Suppressor macrophage treated with lipopolysaccharide for 4 hours (primary cell): Measurements from ENCODE around the gene RAB20.

Source experiments
- DNase-seq: peaks from one replicate; pipeline ENCODE4 v3.0.0-alpha.2; 2020

RAB20 gene

GRCh38 chr13:110528371-110528770, 33.2 kb downstream of the RAB20 start:
- DNase-seq: peak; percentile 96

GRCh38 chr13:110525328-110526319, 35.9 kb downstream of the RAB20 start:
- DNase-seq: no peak

- DNase-seq: no peak
These were observed 36.8 kb downstream of the RAB20 start for GRCh38 chr13:110524541-110525257.

GRCh38 chr13:110523838-110524540, 37.5 kb downstream of the RAB20 start:
- DNase-seq: no peak

GRCh38 chr13:110523180-110523579, 38.3 kb downstream of the RAB20 start:
- DNase-seq: no peak

GRCh38 chr13:110522721-110523120, 38.8 kb downstream of the RAB20 start:
- no peak for DNase-seq

- DNase-seq: peak; percentile 83
These were observed 39.6 kb downstream of the RAB20 start for GRCh38 chr13:110521946-110522345.

- no peak for DNase-seq
These were observed 40.2 kb downstream of the RAB20 start for GRCh38 chr13:110521296-110521680.

GRCh38 chr13:110520431-110521295, 40.9 kb downstream of the RAB20 start:
- peak; percentile 98 for DNase-seq

GRCh38 chr13:110519506-110519905, 42.0 kb downstream of the RAB20 start:
- DNase-seq: no peak

GRCh38 chr13:110519046-110519445, 42.5 kb downstream of the RAB20 start:
- no peak for DNase-seq

- no peak for DNase-seq
These were observed 43.0 kb downstream of the RAB20 start for GRCh38 chr13:110518571-110518970.

- no peak for DNase-seq
These were observed 43.3 kb downstream of the RAB20 start for GRCh38 chr13:110518226-110518525.

GRCh38 chr13:110517505-110518225, 43.9 kb downstream of the RAB20 start:
- DNase-seq: no peak

- DNase-seq: no peak
These were observed 45.0 kb downstream of the RAB20 start for GRCh38 chr13:110516500-110516899.

GRCh38 chr13:110512198-110512740, 49.3 kb downstream of the RAB20 start:
- DNase-seq: no peak

- no peak for DNase-seq
These were observed 49.9 kb downstream of the RAB20 start for GRCh38 chr13:110511509-110512181.

- DNase-seq: peak; percentile 63
These were observed 51.3 kb downstream of the RAB20 start for GRCh38 chr13:110509971-110510786.

GRCh38 chr13:110509478-110509926, 52.0 kb downstream of the RAB20 start:
- DNase-seq: no peak
